HFFc6 (cell line): ENCODE measurements around the gene SPEF2. TPM values are rescaled to one million over a fixed set of nuclear protein-coding genes. Genes with fewer than 3 reads are reported as not detected.

Source experiments
- DNase-seq: peaks from one replicate; pipeline ENCODE4 v3.0.0-alpha.2; 2018
- H3K27ac Mint-ChIP-seq: 2 replicates; pipeline ENCODE4 v1.8.0; 2020; ENCODE audit warnings: mild to moderate bottlenecking, mixed read lengths
- H3K27me3 Mint-ChIP-seq: 2 replicates; pipeline ENCODE4 v1.8.0; 2021; ENCODE audit warnings: mild to moderate bottlenecking, moderate library complexity, mixed read lengths; ENCODE audit not compliant: insufficient read depth
- H3K36me3 Mint-ChIP-seq: 2 replicates; pipeline ENCODE4 v1.8.0; 2021; ENCODE audit warnings: low read depth, mixed read lengths
- H3K4me1 Mint-ChIP-seq: 2 replicates; pipeline ENCODE4 v1.8.0; 2020; ENCODE audit warnings: low read depth, mixed read lengths
- H3K4me3 Mint-ChIP-seq: 2 replicates; pipeline ENCODE4 v1.8.0; 2020; ENCODE audit warnings: mild to moderate bottlenecking, moderate library complexity, mixed read lengths
- H3K9me3 Mint-ChIP-seq: 2 replicates; pipeline ENCODE4 v1.8.0; 2020; ENCODE audit warnings: mild to moderate bottlenecking, mixed read lengths
- total RNA-seq, 6 experiments: library from RNA; stranded (reverse); fragmentation: NEBNext Ultra II Directional; extraction: Animal tissue kit (Norgen Biotek cat#: 25700); gene quantifications; 2 replicates in 1 of 6; 3 replicates in 5 of 6; pipeline ENCODE4 v1.2.3, GENCODE V29; 2021
- TF ChIP-seq, protein P1 (sequence below): fragments of 200-600 bp; sonication (generic); IDR thresholded peaks from 2 replicates; pipeline ENCODE4 v1.5.0; 2021; ENCODE audit warnings: antibody characterized with exemption, mild to moderate bottlenecking

Gene SPEF2
- total RNA-seq, 6 experiments from 2014 or later: 1.5 to 4.0 (median 2.3) TPM

DNA sequence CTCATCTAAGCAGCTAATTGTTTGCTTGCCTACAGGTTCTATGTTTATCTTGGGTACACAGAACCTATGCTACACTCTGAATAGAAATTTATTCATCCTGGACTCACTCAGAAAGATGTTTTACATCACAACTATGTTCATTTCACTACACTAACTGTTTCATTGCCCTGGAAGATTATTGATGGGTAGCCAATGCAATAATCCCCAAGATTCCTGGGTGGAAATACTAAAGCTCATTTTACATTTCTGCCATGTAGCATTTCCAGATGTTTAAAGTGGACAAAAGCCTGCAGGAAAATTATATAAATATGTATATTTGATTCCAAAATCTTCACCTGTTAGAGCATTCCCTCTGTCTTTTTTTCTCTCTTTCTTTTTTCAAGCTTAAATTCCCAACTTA, 187.2 kb downstream of the SPEF2 start:
- TF ChIP-seq, protein P1, sequence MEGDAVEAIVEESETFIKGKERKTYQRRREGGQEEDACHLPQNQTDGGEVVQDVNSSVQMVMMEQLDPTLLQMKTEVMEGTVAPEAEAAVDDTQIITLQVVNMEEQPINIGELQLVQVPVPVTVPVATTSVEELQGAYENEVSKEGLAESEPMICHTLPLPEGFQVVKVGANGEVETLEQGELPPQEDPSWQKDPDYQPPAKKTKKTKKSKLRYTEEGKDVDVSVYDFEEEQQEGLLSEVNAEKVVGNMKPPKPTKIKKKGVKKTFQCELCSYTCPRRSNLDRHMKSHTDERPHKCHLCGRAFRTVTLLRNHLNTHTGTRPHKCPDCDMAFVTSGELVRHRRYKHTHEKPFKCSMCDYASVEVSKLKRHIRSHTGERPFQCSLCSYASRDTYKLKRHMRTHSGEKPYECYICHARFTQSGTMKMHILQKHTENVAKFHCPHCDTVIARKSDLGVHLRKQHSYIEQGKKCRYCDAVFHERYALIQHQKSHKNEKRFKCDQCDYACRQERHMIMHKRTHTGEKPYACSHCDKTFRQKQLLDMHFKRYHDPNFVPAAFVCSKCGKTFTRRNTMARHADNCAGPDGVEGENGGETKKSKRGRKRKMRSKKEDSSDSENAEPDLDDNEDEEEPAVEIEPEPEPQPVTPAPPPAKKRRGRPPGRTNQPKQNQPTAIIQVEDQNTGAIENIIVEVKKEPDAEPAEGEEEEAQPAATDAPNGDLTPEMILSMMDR: no peak
- Mint-ChIP-seq H3K36me3 (no peaks in the 10 kb centered on the region), H3K27me3 (no peaks in the 10 kb centered on the region), H3K4me1 (peaks cover 19% of the 10 kb centered on the region), H3K4me3 (no peak overlapping the region), H3K9me3 (no peaks in the 10 kb centered on the region), H3K27ac (no peak overlapping the region)
- DNase-seq: no peak

DNA sequence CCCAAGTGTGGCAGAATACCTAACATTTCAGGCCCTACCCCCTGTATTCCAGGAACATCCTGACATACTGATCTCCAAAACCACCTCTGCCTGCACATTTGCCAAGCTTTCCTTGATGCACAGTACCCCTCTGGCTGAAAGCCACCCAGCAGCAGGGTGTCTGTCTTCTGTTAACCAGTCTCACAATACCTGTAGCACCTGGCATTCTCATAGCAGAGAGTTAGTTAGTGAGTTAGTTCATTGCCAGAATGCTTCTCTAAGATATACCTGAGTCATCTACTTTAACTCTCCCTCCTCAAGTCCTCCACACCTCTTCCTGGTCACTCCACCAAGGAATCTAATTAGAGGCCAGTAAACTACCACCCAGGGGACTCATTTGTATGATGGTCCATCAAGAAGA, 192.9 kb downstream of the SPEF2 start:
- no peak for DNase-seq
- Mint-ChIP-seq H3K27ac (no peak overlapping the region), H3K4me3 (no peak overlapping the region), H3K36me3 (no peaks in the 10 kb centered on the region), H3K27me3 (no peaks in the 10 kb centered on the region), H3K9me3 (no peaks in the 10 kb centered on the region), H3K4me1 (peaks cover 13% of the 10 kb centered on the region)
- TF ChIP-seq, protein P1: no peak

- TF ChIP-seq, protein P1: no peak
- Mint-ChIP-seq H3K36me3 (no peaks in the 10 kb centered on the region), H3K27ac (no peak overlapping the region), H3K4me1 (peaks cover 13% of the 10 kb centered on the region), H3K4me3 (no peak overlapping the region), H3K27me3 (no peaks in the 10 kb centered on the region), H3K9me3 (no peaks in the 10 kb centered on the region)
- peak; percentile 53 for DNase-seq
These were observed 193.6 kb downstream of the SPEF2 start for GRCh38 chr5:35811108-35811741.

- H3K36me3 Mint-ChIP-seq: no peaks in the 10 kb centered on the region
- no peak overlapping the region for H3K4me3 Mint-ChIP-seq
- TF ChIP-seq, protein P1: no peak
- H3K9me3 Mint-ChIP-seq: no peaks in the 10 kb centered on the region
- H3K4me1 Mint-ChIP-seq: peaks cover 13% of the 10 kb centered on the region
- no peak overlapping the region for H3K27ac Mint-ChIP-seq
- H3K27me3 Mint-ChIP-seq: no peaks in the 10 kb centered on the region
- no peak for DNase-seq
These were observed 195.9 kb downstream of the SPEF2 start for GRCh38 chr5:35813521-35813920.

DNA sequence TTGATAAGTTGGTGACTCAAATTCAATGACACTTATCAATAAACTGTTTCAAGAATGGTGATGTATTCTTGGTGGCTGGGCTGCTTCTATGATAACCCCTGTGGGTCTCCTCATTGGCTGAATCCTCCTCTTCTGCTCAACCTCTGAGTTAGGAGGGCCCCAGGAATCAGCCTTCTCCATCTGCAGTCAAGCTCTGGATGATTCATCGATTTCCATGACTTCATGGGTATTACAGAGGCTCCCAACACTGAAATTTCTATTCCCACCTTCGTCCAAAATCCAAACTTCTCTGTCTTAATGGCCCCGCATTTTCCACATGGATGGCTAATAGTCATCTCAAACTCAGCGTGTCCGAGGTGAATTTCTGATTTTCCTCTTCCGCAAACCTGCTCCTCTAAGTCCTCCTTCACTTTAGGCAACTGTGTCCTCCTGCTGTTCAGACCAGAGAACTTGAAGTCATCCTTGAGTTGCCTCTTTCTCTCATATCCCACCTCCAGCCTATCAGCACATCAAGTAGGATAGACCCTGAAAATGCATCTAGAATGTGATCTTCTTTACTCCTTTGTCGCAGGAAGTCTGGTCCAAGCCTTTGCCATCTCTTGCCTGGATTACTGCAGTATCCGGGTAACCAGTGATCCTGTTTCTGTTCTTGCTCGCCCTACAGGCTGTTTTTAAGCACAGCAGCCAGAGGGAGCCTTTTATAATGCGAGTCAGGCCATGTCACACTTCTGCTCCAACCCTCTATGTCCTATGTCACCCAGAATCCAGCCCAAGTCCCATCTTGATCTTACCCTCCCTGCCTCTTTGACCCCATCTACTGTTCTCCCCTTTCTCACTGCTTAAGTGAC, 197.7 kb downstream of the SPEF2 start:
- no peaks in the 10 kb centered on the region for H3K27me3 Mint-ChIP-seq
- H3K4me1 Mint-ChIP-seq: peaks cover 13% of the 10 kb centered on the region
- H3K4me3 Mint-ChIP-seq: no peak overlapping the region
- H3K36me3 Mint-ChIP-seq: no peaks in the 10 kb centered on the region
- H3K9me3 Mint-ChIP-seq: no peaks in the 10 kb centered on the region
- TF ChIP-seq, protein P1: peak; percentile 56; the same call in 1 of the 2 replicates
- peak; percentile 10 for DNase-seq
- H3K27ac Mint-ChIP-seq: no peak overlapping the region
